Measurements from ENCODE around the gene CD79A.

The CD79A gene

DNA sequence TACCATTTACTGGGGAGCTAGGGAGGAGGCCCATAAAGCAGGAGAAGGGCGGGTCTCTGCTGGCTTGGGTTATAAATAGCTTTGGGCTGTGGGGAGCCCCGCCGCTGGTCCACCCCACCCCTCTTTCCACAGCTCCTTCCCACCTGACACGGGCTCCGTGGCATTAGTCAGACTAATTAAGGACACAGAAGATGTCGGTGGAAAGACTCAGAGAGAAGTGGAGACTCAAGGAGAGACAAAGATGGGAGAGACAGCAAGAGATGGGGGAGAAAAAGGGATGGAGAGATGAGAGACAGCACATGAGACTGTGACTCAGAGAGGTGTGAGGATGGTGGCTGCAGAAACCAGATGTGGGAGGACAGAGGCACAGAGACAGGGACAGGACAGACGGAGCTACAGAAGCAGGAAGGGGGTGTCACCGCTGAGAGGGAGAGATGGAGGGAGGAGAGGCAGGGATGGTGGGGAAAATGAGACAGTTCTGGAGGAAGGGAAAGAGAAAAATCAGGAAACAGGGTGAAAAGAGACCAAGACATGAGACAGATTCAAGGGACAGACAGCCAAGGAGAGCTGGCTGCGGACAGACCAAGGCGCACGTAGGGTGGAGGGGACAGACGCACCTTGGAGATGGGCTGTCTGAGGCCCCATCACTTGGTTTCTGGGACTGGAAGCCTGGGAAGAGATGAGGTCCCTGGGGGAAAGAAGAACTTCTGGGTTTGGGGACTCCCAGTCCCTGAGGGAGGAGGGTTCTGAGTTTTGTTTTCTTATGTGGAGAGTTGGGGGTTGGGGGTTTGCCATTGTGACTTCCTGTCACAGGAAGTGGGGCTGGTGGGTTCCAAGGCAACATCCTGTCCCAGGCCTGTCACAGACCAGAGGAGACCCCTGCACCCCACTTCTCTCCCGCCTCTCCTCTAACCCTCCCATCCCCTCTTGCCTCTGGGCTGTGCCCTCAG lies 10.0 kb downstream of the CD79A start:
- DNase-seq = no peak

DNA sequence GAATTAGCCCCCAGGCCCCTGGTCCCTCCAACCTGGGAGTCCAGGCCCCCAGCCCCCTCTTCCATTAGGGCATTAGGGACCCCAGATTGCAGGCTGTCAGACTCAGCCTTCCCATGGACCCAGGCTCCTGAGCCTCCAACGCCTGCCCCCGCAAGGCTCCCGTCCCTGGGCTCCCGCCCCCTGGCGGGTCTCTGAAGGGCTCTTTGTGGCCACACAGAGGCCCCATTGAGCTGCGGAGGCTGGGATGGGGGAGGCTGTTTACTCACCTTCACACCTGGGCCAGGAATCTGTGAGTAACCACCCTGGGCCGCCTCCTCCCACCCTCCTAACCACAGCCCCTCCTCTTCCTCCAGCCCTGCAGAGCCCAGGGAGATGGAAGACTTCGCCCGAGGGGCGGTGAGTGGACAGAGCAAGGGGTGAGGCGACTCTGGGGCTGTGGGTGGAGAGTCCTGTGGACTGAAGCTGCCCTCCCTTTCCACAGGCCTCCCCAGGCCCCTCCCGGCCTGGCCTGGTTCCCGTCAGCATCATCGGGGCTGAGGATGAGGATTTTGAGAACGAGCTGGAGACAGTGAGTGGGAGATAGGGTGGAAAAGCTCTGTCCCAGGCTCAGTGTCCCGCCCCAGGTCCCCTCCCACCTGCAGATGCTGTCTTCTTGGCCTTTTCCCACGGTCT lies 10.8 kb downstream of the CD79A start:
- DNase-seq = no peak

DNA sequence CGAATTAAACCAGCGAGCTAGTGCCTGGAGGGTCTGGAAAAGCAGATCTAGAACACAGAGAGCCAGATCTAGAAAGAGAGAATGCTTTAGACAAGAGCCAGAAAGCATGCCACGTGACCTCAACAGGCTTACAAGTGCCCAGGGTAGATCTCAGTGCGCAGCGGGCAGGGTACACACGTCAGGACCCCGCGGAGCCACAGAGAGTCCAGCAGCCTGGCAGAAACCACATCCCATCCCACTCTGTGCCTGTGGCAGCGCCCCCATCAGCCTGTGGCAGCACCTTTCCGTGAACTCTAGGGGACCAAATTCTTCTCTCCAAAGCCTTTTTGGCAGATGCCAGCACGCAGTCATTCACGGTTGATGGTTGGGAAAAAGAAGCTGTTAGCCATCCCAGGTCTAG lies 11.8 kb downstream of the CD79A start:
- no peak for DNase-seq

DNA sequence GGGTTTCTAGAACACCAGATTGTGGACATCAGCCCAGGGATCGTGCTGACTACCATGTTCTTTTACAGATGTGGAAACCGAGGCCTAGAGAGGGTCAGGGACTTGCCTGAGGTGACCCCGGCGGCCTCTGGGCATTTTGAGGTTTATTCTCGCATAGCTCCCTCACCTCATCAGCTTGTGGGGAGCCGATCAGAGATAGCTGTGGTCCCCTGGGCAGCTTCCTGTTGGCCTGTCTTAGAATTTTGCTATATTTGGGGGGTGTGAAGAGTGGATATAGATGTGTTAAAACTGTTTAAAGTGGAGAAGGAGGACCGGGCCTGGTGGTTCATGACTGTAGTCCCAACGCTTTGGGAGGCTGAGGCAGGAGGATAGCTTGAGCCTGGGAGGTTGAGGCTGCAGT lies 12.8 kb downstream of the CD79A start:
- no peak for DNase-seq

DNA sequence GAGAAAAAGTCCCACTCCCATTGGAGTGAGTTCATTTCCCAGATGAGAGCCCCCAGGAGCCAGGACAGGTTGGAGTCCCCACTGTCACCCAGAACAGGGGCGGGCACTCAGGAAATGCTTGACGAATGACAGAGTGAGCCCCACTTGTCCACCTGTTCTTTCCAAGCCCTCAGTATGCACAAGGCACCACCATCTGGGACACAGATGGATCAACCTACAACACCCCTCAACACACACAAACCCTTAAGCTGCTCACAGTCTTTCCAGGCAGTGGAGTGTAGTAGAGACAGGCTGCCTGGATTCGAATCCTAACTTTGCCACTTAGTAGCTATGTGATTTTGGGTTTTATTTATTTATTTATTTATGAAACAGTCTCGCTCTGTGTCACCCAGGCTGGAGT lies 13.9 kb downstream of the CD79A start:
- DNase-seq = no peak

- no peak for DNase-seq
Observed at GRCh38 chr19:41892173-41892902, 15.3 kb downstream of the CD79A start.

DNA sequence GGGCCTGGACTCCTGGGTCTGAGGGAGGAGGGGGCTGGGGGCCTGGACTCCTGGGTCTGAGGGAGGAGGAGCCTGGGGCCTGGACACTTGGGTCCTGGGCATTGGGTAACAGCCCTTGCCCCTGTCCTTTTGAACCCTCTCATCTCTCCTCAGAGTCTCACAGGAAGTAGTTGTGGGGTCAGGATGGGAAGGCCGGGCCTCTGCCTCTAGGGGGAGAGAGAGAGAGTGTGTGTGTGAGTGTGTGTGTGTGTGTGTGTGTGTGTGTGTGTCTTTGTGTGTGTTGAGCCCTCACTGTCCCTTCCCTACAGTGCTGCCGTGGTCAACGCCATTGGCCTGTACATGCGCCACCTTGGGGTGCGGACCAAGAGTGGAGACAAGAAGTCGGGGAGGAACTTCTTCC lies 16.8 kb downstream of the CD79A start:
- no peak for DNase-seq

GRCh38 chr19:41894350-41894749 lies 17.3 kb downstream of the CD79A start:
- DNase-seq = no peak

GRCh38 chr19:41895745-41896580 lies 18.9 kb downstream of the CD79A start:
- DNase-seq = no peak

GRCh38 chr19:41896581-41896942 lies 19.5 kb downstream of the CD79A start:
- no peak for DNase-seq

GRCh38 chr19:41897181-41897580 lies 20.1 kb downstream of the CD79A start:
- DNase-seq = no peak

- no peak for DNase-seq
Observed at GRCh38 chr19:41897820-41898219, 20.7 kb downstream of the CD79A start.

- no peak for DNase-seq
Observed at GRCh38 chr19:41898235-41898634, 21.2 kb downstream of the CD79A start.

- no peak for DNase-seq
Observed at GRCh38 chr19:41901707-41902360, 24.8 kb downstream of the CD79A start.

DNA sequence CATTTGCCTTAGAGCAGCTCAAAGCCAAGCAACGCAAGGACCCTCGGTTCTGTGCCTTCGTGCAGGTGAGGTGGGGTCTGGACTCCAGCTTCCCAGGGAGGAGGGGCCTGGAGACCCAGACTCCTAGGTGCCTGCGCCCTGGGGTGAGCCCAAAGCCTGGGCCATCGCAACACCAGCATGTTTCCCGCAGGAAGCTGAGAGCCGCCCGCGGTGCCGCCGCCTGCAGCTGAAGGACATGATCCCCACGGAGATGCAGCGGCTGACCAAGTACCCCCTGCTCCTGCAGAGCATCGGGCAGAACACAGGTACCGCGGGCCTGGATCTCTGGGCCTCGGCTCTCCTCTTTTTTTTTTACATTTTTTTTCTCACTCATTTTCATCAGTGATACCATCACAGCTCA lies 25.5 kb downstream of the CD79A start:
- no peak for DNase-seq

DNA sequence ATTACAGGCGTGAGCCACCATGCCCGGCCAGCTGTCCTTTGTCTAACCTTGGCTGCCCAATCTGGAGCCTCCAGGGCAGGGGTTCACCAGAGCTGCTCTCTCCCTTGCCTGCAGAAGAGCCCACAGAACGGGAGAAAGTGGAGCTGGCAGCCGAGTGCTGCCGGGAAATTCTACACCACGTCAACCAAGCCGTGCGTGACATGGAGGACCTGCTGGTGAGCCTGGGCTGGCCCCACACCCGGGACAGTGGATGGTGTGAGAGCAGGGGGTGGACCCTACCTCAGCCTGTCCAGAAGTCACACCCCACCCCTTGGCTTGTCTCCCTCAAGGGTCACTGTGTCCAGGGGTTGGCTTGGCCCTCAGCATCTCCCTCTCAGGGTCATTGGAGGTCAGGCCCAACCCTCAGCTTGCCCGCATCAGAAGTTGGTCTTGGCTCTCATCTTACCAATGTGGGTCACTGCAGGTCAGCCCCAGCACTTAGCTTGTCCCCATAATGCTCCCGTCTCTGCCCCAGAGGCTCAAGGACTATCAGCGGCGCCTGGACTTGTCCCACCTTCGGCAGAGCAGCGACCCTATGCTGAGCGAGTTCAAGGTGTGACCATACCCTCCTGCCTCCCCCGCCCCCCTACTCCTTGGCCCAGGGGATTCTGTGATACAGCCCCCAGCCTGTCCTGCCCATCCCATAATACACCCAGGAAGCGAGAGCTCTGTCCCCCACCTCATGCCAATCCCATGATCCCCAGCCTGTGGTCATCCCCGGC lies 26.3 kb downstream of the CD79A start:
- DNase-seq = no peak

GRCh38 chr19:41904118-41904870 lies 27.2 kb downstream of the CD79A start:
- DNase-seq = no peak

DNA sequence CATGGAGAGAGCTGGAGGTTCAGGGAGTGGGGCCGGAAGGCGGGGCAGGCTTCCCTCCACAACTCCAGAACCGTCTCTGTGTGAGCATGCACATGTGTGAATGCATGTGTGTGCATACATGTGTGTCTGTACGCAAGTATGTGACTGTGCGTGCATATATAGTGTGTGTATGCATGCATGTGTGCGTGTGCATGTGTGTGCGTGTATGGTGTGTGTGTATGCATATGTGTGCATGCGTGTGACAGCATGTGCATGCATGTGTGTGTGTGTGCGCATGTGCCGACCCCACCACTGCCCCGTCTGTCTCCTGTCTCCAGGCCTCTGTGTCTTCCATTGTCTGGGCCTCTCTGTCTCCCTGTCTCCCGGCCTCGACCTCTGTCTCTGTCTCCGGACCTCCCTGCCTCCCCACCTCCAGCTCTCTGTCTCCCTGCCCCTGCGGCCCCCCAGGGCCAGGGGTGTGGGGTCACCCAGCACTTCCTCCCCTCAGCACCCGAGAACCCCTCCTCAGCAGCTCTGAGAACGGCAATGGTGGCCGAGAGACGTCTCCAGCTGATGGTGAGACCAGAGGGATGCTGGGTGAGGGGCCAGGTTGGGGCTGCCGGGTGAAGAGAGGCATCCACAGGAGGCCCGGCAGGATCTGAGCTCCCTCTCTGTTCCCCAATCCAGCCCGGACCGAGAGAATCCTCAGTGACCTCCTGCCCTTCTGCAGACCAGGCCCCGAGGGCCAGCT lies 28.4 kb downstream of the CD79A start:
- DNase-seq = no peak

DNA sequence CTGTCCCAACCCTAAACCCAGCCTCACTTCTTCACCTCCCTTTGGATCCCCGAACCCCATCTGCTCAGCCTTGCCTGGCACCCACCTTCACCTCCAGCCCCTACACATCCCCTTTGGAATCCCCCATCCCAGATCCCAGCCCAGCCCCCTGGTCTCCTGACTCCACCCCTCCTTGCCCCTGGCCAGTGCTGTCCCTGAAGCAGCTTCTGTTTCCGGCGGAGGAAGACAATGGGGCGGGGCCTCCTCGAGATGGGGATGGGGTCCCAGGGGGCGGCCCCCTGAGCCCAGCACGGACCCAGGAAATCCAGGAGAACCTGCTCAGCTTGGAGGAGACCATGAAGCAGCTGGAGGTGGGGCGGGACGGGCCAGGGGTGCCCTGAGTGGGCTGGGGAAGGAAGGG lies 29.2 kb downstream of the CD79A start:
- no peak for DNase-seq

All from NCI-H2171 (cell line).